HG03025 (cell line): Measurements from ENCODE around the gene MCTP1.
"Not testable (repeated sequence)": the region's sequence is repeated elsewhere in the genome, so short reads cannot be mapped to it uniquely, and the experiment has no call there.

Experiments used
- ATAC-seq: cut with Tn5 transposase; IDR thresholded peaks from one replicate; pipeline ENCODE4 v1.9.1; 2021; ENCODE audit warnings: mild to moderate bottlenecking, moderate library complexity; ENCODE audit not compliant: unreplicated experiment, low FRiP score

MCTP1 gene

DNA sequence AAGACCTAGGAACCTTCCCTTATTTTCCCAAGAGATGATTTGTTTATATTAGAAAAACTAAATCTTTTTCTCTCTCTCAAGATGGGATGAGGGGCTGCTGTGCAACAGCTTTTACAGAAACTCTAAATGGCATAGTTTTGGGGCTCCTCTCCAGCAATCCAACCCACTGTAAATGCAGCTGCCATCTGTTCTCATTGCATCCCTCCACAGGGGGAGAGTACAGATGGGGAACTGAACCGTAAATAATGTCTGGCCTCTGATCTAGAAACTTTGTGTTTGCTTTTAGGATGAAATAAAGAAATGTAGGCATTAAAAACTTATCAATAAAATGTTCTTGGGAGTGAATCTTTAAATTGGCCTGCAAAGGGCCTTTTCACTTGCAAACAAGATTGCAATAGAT is 291.4 kb downstream of the MCTP1 start:
- ATAC-seq: no peak

DNA sequence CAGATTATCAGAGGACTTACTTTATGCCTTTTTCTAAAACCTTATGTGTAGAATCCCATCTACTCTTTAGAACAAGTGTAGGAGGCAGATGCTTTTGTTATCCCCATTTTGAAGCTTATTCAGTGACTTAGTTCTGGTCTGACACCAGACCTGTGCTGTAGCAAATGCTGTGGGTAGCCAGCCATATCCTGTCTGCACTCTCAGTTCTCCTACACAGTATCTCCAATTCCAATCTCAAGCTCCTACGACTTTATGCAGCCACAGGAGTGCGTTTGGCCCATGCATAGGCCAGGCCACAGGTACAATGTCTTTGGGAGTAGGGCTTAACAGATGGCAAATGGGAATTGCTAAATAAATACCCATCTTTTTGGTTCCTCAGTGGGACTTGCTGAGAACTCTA is 292.6 kb downstream of the MCTP1 start:
- no peak for ATAC-seq

DNA sequence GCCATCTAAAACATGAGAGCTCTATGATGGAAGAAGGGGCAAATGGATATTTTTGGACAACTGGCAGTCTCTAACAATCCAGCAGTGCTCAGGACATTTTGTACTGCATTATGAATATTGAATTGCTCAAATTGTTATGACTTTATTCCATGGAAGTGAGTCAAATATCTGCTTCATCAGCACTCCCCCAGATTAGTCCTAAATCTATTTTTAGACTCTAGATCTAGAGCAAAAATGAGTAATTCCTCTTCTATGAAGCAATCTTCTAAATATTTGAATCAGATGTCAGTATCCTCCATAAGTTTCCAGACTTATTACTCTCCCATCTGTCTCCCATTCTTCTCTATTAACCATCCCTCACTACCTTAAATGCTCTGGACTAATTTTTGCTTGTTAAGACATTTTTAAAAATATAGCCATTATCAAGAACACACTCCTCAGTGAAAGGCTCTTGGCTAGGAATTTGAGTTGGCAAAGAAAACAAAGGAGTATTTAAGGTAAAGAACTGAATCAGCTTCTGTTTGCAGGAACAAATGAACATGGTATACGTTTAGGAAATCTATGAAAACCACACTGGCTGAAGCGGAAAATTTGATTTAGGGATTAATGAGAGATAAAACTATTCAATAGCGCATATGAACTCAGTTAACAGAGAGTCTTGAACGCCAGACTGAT is 300.9 kb downstream of the MCTP1 start:
- ATAC-seq: no peak

GRCh38 chr5:94977437-94977836 is 307.5 kb downstream of the MCTP1 start:
- ATAC-seq: no peak

DNA sequence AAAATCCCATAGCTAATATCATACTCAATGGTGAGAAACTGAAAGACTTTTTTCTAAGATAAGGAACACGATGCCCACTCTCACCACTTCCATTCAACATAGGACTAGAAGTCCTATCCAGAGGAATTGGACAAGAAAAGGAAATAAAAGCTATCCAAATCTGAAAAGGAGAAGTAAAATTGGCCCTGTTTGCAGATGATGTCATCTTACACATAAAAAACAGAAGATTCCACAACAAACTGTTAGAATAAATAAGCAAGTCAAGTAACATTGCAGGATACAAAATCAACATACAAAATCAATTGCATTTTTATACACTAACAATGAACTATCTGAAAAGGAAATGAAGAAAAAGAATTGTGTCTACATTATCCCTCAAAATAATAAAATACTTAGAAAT is 308.0 kb downstream of the MCTP1 start:
- no peak for ATAC-seq

- no peak for ATAC-seq
These were observed 312.6 kb downstream of the MCTP1 start for GRCh38 chr5:94972268-94972667.

- ATAC-seq: no peak
These were observed 315.7 kb downstream of the MCTP1 start for GRCh38 chr5:94969174-94969573.

DNA sequence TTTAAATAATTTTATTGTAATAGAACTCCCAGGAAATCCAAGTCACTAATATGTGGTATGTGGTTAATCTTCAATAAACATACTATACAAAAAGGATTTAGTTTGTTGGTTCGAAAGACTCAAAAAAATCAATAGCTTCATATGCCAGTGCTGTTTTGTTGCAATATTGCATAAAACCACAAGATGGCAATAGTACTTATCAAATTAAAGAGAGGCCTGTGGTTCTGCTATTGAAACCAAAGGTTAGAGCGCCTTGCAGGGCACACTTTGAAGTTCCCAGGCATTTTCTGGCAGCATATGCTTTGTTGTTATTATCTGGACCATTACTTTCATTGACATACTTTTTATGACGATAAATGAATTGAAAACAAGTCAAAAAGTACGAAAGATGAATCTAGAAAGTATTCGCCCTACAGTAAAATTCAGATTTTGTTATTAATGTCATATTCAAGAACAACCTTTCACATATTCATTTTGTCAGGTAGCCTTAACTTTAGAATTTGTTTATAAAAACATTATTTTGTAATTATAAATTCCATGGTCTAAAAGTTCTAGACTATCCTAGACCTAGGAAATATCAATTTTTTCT is 316.3 kb downstream of the MCTP1 start:
- peak; percentile 68 for ATAC-seq

- ATAC-seq: no peak
These were observed 317.4 kb downstream of the MCTP1 start for GRCh38 chr5:94967525-94967924.

- not testable (repeated sequence) for ATAC-seq
These were observed 325.6 kb downstream of the MCTP1 start for GRCh38 chr5:94959279-94959678.

DNA sequence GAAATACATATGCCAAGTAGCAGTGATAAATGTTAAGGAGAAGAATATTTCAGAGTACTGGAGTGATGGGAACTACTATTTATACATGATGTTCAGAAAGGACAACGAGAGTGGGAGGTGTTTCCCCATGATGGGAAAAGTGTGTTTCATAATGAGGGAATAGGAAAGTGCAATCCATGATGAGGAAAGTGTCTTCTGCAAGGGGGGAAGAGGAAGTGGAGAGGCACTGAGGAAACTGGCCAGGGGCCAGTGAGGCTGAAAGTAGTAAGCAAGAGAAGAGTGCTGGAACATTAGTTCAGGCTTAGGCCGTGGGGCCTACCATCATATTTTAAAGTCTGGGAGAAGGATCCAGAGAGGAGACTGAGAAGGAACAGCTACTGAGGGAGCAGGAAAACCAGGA is 339.2 kb downstream of the MCTP1 start:
- no peak for ATAC-seq

GRCh38 chr5:94944160-94944559 is 340.7 kb downstream of the MCTP1 start:
- ATAC-seq: no peak

- ATAC-seq: no peak
These were observed 343.7 kb downstream of the MCTP1 start for GRCh38 chr5:94941122-94941755.

- ATAC-seq: no peak
These were observed 352.6 kb downstream of the MCTP1 start for GRCh38 chr5:94932259-94932658.

GRCh38 chr5:94928891-94929290 is 356.0 kb downstream of the MCTP1 start:
- ATAC-seq: no peak

GRCh38 chr5:94920570-94920969 is 364.3 kb downstream of the MCTP1 start:
- ATAC-seq: no peak

DNA sequence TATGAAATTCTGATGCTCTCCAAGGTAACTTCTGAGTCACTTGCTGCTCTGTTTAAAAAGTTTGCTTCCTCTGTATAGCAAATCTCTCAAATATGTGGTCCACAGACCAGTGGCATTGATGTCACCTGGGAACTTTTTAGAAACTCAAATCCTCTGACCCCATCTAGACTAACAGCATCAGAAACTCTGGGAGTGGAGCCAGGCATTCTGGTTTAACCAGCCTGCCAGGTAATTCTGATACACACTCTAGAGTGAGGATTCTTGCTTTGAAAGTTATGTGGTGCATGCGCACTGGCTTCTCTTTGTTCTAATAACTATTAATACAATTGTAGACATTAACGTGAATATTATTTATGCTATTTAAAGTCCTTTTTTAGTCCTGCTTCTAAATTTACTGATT is 368.3 kb downstream of the MCTP1 start:
- ATAC-seq: no peak

- no peak for ATAC-seq
These were observed 373.6 kb downstream of the MCTP1 start for GRCh38 chr5:94911276-94911675.

DNA sequence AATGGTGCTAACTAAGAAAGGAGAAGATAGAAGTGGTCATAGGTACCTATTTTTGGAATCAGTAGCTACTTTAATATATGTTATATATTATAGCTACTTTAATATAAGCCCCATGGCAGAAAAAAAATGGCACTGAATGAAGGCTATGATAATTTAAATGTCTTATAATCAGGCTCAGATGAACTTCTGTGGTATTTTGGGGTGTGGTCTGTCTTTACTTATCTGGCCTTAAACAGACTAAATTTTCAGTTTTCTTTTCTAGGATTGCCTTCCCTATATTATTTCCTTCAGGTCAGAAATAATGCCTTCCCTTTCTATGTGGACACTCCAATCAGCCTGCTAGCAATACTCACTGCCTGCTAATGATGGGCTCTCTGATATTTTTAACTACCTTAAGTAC is 374.2 kb downstream of the MCTP1 start:
- ATAC-seq: no peak

DNA sequence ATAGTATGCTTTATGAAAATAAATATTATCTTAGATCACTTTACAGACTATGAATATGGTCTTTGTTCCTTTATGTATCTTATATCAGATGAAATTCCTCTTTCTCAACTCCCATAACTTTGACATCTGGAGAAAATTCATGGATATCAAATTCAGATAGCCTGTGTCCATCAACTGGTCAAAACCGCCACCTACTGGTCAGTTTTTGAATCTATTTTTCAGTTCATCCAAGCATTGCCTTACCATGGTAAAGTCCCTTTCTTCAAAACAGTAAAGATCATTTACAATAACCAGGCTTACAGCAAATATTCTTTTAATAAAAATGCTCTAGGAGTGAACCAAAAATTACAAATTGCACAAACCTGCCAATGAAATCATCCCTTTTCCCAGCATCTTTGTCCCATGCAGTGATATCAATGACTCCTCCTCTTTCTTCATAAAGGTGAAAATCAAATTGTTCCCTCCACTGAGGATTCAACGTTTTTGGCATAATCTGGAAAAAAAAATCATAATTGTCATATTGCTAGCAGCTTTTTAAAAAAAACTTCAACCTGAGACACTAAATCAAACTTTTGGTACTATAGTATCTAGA is 375.9 kb downstream of the MCTP1 start:
- ATAC-seq: peak; percentile 49

DNA sequence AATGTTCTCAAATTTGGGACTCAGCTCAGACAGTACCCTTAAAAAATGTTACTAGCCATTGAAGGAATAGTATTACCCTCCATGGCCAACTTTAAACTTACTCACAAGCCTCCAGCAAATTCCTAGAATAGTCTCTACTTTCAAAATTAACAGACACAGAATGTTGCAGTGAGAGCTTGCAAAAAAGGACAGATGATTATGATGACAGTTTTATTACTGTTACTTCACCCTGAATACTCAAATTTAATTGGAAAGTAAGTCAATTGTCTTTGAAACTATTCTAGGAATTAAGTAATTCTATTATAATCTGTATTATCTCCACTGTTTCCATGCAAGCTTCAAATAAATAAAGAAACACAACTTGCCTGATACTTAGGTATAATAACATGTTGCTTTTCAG is 378.1 kb downstream of the MCTP1 start:
- ATAC-seq: no peak

DNA sequence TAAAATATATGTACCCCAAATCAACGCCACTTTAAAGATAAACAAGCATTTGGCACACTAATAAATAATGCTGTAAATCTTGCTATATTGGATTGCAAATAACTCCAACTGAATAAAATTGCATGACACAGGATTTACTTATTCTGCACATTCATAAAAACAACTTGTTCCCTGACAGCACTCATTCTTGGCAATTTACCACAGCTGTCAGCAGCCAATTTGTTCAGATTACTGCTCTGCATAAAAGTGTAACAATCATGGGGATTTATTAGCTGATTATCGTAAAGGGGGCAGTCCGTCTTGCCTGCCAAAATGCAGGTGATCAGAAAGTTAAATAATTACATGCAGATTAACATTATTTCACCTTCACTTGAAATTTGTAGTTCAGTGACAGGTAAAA is 381.2 kb downstream of the MCTP1 start:
- no peak for ATAC-seq
